NB4 (cell line): ENCODE results near the gene TNFRSF1B.

Experiments
- CTCF ChIP-seq: IDR thresholded peaks from one replicate; pipeline ENCODE4 v1.5.1; 2012; ENCODE audit warnings: low read depth, low read length
- MYC ChIP-seq: IDR thresholded peaks from 2 replicates; pipeline ENCODE4 v1.6.1; 2011; ENCODE audit warnings: low read depth, low read length
- POLR2A ChIP-seq: IDR thresholded peaks from 2 replicates; pipeline ENCODE4 v1.6.1; 2011; ENCODE audit warnings: mild to moderate bottlenecking; ENCODE audit not compliant: insufficient read length; ENCODE audit errors: extremely low read depth
- TF ChIP-seq, protein P1 (sequence below): IDR thresholded peaks from 2 replicates; pipeline ENCODE4 v1.6.1; 2011; ENCODE audit warnings: low read depth, low read length

- TF ChIP-seq CTCF (no peak), POLR2A (no peak), MYC (no peak)
- TF ChIP-seq, protein P1, sequence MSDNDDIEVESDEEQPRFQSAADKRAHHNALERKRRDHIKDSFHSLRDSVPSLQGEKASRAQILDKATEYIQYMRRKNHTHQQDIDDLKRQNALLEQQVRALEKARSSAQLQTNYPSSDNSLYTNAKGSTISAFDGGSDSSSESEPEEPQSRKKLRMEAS, result no peak
Observed at GRCh38 chr1:12195416-12195815, 28.6 kb downstream of the TNFRSF1B start.
